HG03457 (cell line): ENCODE results near the gene KCNIP2.
A peak's percentile ranks its signal among the peaks of the same experiment; 100 is the strongest.

ENCODE experiments used
- ATAC-seq: cut with Tn5 transposase; IDR thresholded peaks from one replicate; pipeline ENCODE4 v1.9.1; 2021; ENCODE audit warnings: moderate number of reproducible peaks; ENCODE audit not compliant: unreplicated experiment

The KCNIP2 gene

GRCh38 chr10:101851411-101852116, 8.0 kb upstream of the KCNIP2 start:
- no peak for ATAC-seq

GRCh38 chr10:101850749-101851148, 7.1 kb upstream of the KCNIP2 start:
- no peak for ATAC-seq

GRCh38 chr10:101848894-101849351, 5.3 kb upstream of the KCNIP2 start:
- no peak for ATAC-seq

GRCh38 chr10:101848408-101848807, 4.8 kb upstream of the KCNIP2 start:
- no peak for ATAC-seq

- ATAC-seq, result no peak
Observed at GRCh38 chr10:101845893-101846292, 2.3 kb upstream of the KCNIP2 start.

- ATAC-seq, result no peak
Observed at GRCh38 chr10:101841826-101842225, 1.8 kb downstream of the KCNIP2 start.

GRCh38 chr10:101840741-101841453, 2.7 kb downstream of the KCNIP2 start:
- peak; percentile 68 for ATAC-seq

GRCh38 chr10:101840102-101840684, 3.4 kb downstream of the KCNIP2 start:
- no peak for ATAC-seq

GRCh38 chr10:101839416-101840063, 4.1 kb downstream of the KCNIP2 start:
- no peak for ATAC-seq

- no peak for ATAC-seq
Observed at GRCh38 chr10:101839002-101839401, 4.6 kb downstream of the KCNIP2 start.

GRCh38 chr10:101838416-101838970, 5.1 kb downstream of the KCNIP2 start:
- ATAC-seq, result no peak

- no peak for ATAC-seq
Observed at GRCh38 chr10:101837748-101838147, 5.9 kb downstream of the KCNIP2 start.

- no peak for ATAC-seq
Observed at GRCh38 chr10:101835362-101835761, 8.2 kb downstream of the KCNIP2 start.

GRCh38 chr10:101834341-101834740, 9.3 kb downstream of the KCNIP2 start:
- ATAC-seq, result no peak

GRCh38 chr10:101833466-101833865, 10.1 kb downstream of the KCNIP2 start:
- ATAC-seq, result no peak

- no peak for ATAC-seq
Observed at GRCh38 chr10:101832325-101832771, 11.3 kb downstream of the KCNIP2 start.

- ATAC-seq, result no peak
Observed at GRCh38 chr10:101831169-101831811, 12.3 kb downstream of the KCNIP2 start.

- peak; percentile 42 for ATAC-seq
Observed at GRCh38 chr10:101830322-101831168, 13.1 kb downstream of the KCNIP2 start.

- peak; percentile 3 for ATAC-seq
Observed at GRCh38 chr10:101829561-101830315, 13.9 kb downstream of the KCNIP2 start.
